Measurements from ENCODE around the gene ASB11.

Gene ASB11

GRCh38 chrX:15233416-15234015, 81.9 kb downstream of the ASB11 start:
- DNase-seq (ENCODE audit: low read depth in 2 of 2), result no peak
